GM19395 (cell line): Measurements from ENCODE around the gene SAXO2.
"Not testable (repeated sequence)": the region's sequence is repeated elsewhere in the genome, so short reads cannot be mapped to it uniquely, and the experiment has no call there.

Experiments used
- ATAC-seq: cut with Tn5 transposase; IDR thresholded peaks from one replicate; pipeline ENCODE4 v1.9.1; 2021; ENCODE audit warnings: mild to moderate bottlenecking, moderate library complexity; ENCODE audit not compliant: unreplicated experiment

Gene SAXO2

GRCh38 chr15:82284381-82284780, 21.8 kb downstream of the SAXO2 start:
- ATAC-seq: not testable (repeated sequence)

GRCh38 chr15:82286475-82286874, 23.9 kb downstream of the SAXO2 start:
- peak; percentile 99 for ATAC-seq

GRCh38 chr15:82288202-82288601, 25.6 kb downstream of the SAXO2 start:
- not testable (repeated sequence) for ATAC-seq

GRCh38 chr15:82292271-82292670, 29.7 kb downstream of the SAXO2 start:
- no peak for ATAC-seq

GRCh38 chr15:82294061-82294690, 31.6 kb downstream of the SAXO2 start:
- no peak for ATAC-seq

GRCh38 chr15:82297546-82297945, 34.9 kb downstream of the SAXO2 start:
- no peak for ATAC-seq

GRCh38 chr15:82298032-82298431, 35.4 kb downstream of the SAXO2 start:
- ATAC-seq: no peak

- no peak for ATAC-seq
These were observed 35.9 kb downstream of the SAXO2 start for GRCh38 chr15:82298520-82298919.

GRCh38 chr15:82299511-82299914, 36.9 kb downstream of the SAXO2 start:
- not testable (repeated sequence) for ATAC-seq

- not testable (repeated sequence) for ATAC-seq
These were observed 37.7 kb downstream of the SAXO2 start for GRCh38 chr15:82300326-82300725.

GRCh38 chr15:82300883-82301282, 38.3 kb downstream of the SAXO2 start:
- ATAC-seq: no peak

GRCh38 chr15:82301296-82302016, 38.8 kb downstream of the SAXO2 start:
- no peak for ATAC-seq

GRCh38 chr15:82303956-82304777, 41.5 kb downstream of the SAXO2 start:
- ATAC-seq: no peak

GRCh38 chr15:82304778-82305090, 42.1 kb downstream of the SAXO2 start:
- ATAC-seq: no peak

GRCh38 chr15:82305621-82306048, 43.0 kb downstream of the SAXO2 start:
- ATAC-seq: no peak

- no peak for ATAC-seq
These were observed 44.4 kb downstream of the SAXO2 start for GRCh38 chr15:82306791-82307713.

- ATAC-seq: no peak
These were observed 45.1 kb downstream of the SAXO2 start for GRCh38 chr15:82307714-82308081.

- no peak for ATAC-seq
These were observed 47.2 kb downstream of the SAXO2 start for GRCh38 chr15:82309802-82310201.

GRCh38 chr15:82311321-82311720, 48.7 kb downstream of the SAXO2 start:
- not testable (repeated sequence) for ATAC-seq

GRCh38 chr15:82312586-82313349, 50.1 kb downstream of the SAXO2 start:
- ATAC-seq: no peak
